Hepatocyte (in vitro differentiated cells): ENCODE results near the gene DCC. TPM values are rescaled to one million over a fixed set of nuclear protein-coding genes. Genes with fewer than 3 reads are reported as not detected.

ENCODE experiments used
- DNase-seq: peaks from one replicate; pipeline ENCODE4 v3.0.0-alpha.2; 2016; ENCODE audit warnings: low spot score
- H2AFZ ChIP-seq: fragments of 200-600 bp; sonication (generic); 2 replicates; pipeline ENCODE4 v1.6.0; 2016; ENCODE audit warnings: antibody characterized with exemption, mild to moderate bottlenecking
- H3K27ac ChIP-seq: fragments of 200-600 bp; sonication (generic); 2 replicates; pipeline ENCODE4 v1.5.1; 2016; ENCODE audit warnings: mild to moderate bottlenecking
- H3K27me3 ChIP-seq: fragments of 200-600 bp; sonication (generic); 2 replicates; pipeline ENCODE4 v1.6.1; 2016
- H3K36me3 ChIP-seq: fragments of 200-600 bp; sonication (generic); replicated peaks from 2 replicates; pipeline ENCODE4 v1.5.1; 2016; ENCODE audit warnings: low read depth; ENCODE audit not compliant: insufficient read depth
- H3K4me1 ChIP-seq: fragments of 200-600 bp; sonication (generic); 2 replicates; pipeline ENCODE4 v1.5.1; 2016; ENCODE audit warnings: mild to moderate bottlenecking, moderate library complexity; ENCODE audit not compliant: insufficient read depth
- H3K4me2 ChIP-seq: fragments of 200-600 bp; sonication (generic); 2 replicates; pipeline ENCODE4 v1.6.0; 2016
- H3K4me3 ChIP-seq: fragments of 200-600 bp; sonication (generic); 2 replicates; pipeline ENCODE4 v1.5.1; 2016; ENCODE audit warnings: mild to moderate bottlenecking
- H3K79me2 ChIP-seq: fragments of 200-600 bp; sonication (generic); 2 replicates; pipeline ENCODE4 v1.6.0; 2017; ENCODE audit warnings: mild to moderate bottlenecking
- H3K9me2 ChIP-seq: fragments of 200-600 bp; sonication (generic); replicated peaks from 2 replicates; pipeline ENCODE4 v1.6.0; 2017; ENCODE audit warnings: mild to moderate bottlenecking; ENCODE audit not compliant: insufficient read depth
- H3K9me3 ChIP-seq: fragments of 200-600 bp; sonication (generic); 2 replicates; pipeline ENCODE4 v1.5.1; 2016; ENCODE audit warnings: low read depth, mild to moderate bottlenecking
- H4K20me1 ChIP-seq: fragments of 200-600 bp; sonication (generic); 2 replicates; pipeline ENCODE4 v1.6.0; 2016; ENCODE audit warnings: mild to moderate bottlenecking; ENCODE audit not compliant: insufficient read depth, poor library complexity, severe bottlenecking
- EZH2 ChIP-seq: fragments of 200-600 bp; sonication (generic); IDR thresholded peaks from 2 replicates; pipeline ENCODE4 v1.6.1; 2016; ENCODE audit warnings: antibody characterized with exemption, mild to moderate bottlenecking, borderline replicate concordance
- EZH2phosphoT487 ChIP-seq: fragments of 200-600 bp; sonication (generic); IDR thresholded peaks from one replicate; pipeline ENCODE4 v1.6.1; 2018; ENCODE audit warnings: antibody characterized with exemption, mild to moderate bottlenecking, low read depth, moderate library complexity; ENCODE audit not compliant: unreplicated experiment, severe bottlenecking
- WGBS: methylation state at CpG from one replicate; pipeline ENCODE4 v1.1.6; 2016; ENCODE audit warnings: low lambda C conversion rate; ENCODE audit errors: missing lambda C conversion rate; 5-methylcytosine and 5-hydroxymethylcytosine counted together
- polyA plus RNA-seq: library from polyadenylated mRNA; unstranded; fragments of >200 nt; fragmentation: Nextera tagmentation; extraction: Ambion mirVana; gene quantifications from 2 replicates; pipeline ENCODE4 v1.2.1, GENCODE V29; 2016
- total RNA-seq: library from RNA; depleted of rRNA; stranded (reverse); fragments of >200 nt; gene quantifications from 2 replicates; pipeline ENCODE4 v1.2.3, GENCODE V29; 2014
- TF ChIP-seq, protein P1 (sequence below): fragments of 200-600 bp; sonication (generic); IDR thresholded peaks from 2 replicates; pipeline ENCODE4 v1.5.1; 2016; ENCODE audit warnings: antibody characterized with exemption, mild to moderate bottlenecking; ENCODE audit not compliant: poor library complexity

Gene DCC
- total and polyA plus RNA-seq, 2 experiments from 2014 or later: 1.0 to 3.5 TPM

DNA sequence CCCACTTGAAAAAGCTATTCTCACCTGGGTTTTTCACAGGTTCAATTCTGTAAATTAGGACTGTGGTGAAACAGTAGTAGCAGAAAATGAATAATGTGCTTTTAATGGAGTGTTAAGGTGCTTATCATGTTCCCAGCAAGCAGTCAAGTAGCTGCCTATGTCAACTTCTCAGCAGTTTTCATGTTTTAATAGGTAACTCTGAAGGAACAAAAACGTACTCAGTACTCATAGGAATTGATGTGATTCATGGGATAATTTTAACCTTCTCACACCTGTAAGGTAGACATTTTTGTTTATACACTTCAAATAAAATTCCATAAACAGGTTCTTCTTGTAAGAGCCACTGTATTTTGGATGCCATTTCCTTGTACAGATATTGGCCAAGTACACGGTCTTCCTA lies 1082.9 kb downstream of the DCC start:
- H3K4me1 ChIP-seq: no peaks in the 10 kb centered on the region
- no peaks in the 10 kb centered on the region for H3K27me3 ChIP-seq
- H3K36me3 ChIP-seq: no peaks in the 10 kb centered on the region
- no peak for DNase-seq
- no peaks in the 10 kb centered on the region for H3K79me2 ChIP-seq
- no peak overlapping the region for H3K27ac ChIP-seq
- no peaks in the 10 kb centered on the region for H3K9me2 ChIP-seq
- no peak overlapping the region for H2AFZ ChIP-seq
- H3K9me3 ChIP-seq: no peaks in the 10 kb centered on the region
- WGBS: 58% methylated on average over 2 of the region's 2 CpGs
- TF ChIP-seq, protein P1, sequence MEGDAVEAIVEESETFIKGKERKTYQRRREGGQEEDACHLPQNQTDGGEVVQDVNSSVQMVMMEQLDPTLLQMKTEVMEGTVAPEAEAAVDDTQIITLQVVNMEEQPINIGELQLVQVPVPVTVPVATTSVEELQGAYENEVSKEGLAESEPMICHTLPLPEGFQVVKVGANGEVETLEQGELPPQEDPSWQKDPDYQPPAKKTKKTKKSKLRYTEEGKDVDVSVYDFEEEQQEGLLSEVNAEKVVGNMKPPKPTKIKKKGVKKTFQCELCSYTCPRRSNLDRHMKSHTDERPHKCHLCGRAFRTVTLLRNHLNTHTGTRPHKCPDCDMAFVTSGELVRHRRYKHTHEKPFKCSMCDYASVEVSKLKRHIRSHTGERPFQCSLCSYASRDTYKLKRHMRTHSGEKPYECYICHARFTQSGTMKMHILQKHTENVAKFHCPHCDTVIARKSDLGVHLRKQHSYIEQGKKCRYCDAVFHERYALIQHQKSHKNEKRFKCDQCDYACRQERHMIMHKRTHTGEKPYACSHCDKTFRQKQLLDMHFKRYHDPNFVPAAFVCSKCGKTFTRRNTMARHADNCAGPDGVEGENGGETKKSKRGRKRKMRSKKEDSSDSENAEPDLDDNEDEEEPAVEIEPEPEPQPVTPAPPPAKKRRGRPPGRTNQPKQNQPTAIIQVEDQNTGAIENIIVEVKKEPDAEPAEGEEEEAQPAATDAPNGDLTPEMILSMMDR: no peak
- no peak for TF ChIP-seq EZH2phosphoT487
- no peak for TF ChIP-seq EZH2
- H3K4me3 ChIP-seq: no peak overlapping the region
- no peaks in the 10 kb centered on the region for H4K20me1 ChIP-seq
- no peak overlapping the region for H3K4me2 ChIP-seq

DNA sequence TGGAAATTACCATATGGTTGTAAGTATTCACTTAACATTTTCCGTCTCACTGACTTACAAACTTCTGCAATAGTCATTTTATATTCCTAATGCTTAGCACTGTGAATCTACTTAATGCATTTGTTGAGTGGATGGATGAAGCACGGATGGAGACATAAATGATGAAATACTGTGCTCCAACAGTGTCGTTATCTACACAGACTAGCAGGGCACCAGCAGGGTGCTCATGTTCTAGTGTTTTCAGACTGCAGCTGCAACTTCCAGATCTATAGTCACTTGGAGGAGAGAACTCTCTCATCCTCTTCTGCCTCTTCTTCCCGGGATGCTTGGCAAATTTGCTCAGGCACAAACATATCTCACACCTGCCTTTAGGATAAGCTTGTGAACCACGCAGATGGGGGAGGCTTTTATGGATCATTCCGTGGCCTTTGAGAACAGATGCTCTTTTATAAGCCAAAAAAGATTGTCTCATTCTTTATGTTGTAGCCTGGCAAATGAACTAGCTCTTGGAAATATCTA lies 1086.7 kb downstream of the DCC start:
- H3K9me3 ChIP-seq: no peaks in the 10 kb centered on the region
- H3K27me3 ChIP-seq: no peaks in the 10 kb centered on the region
- TF ChIP-seq, protein P1: no peak
- no peak for TF ChIP-seq EZH2
- TF ChIP-seq EZH2phosphoT487: no peak
- no peaks in the 10 kb centered on the region for H3K36me3 ChIP-seq
- WGBS: 50% methylated on average over 6 of the region's 6 CpGs
- H3K4me3 ChIP-seq: no peak overlapping the region
- no peak overlapping the region for H3K4me2 ChIP-seq
- H3K9me2 ChIP-seq: no peaks in the 10 kb centered on the region
- H3K4me1 ChIP-seq: no peaks in the 10 kb centered on the region
- no peak overlapping the region for H2AFZ ChIP-seq
- no peaks in the 10 kb centered on the region for H3K79me2 ChIP-seq
- H4K20me1 ChIP-seq: no peaks in the 10 kb centered on the region
- H3K27ac ChIP-seq: no peak overlapping the region
- no peak for DNase-seq

DNA sequence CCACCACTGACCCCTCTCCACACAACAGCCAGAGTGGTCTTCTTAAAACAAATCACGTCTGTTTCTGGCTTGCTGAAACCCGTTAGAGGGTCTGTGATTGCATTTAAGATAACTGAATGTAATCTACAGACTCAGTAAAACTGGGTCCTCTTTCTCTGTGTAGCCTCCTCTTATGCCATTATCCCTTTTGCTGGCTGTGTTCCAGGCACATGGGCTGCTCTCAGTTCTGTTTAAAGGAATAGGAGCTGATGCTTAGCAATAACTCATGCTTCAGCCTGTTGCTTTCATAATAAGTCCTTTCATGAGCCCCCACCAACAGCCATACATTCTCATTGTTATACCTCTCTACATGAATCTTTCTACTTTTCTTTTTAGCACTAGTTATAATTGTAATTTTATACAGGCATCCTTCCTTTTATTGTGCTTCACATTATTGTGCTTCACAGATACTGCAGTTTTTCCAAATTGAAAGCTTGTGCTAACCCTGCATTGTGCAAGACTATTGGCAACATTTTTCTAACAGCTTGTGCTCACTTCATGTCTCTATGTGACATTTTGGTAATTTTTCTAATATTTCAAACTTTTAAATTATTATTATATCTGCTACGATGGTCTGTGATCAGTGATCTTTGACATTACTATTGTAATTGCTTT lies 1101.9 kb downstream of the DCC start:
- Histone ChIP-seq H3K4me3 (no peak overlapping the region), H3K9me2 (no peaks in the 10 kb centered on the region), H3K79me2 (no peaks in the 10 kb centered on the region), H2AFZ (no peak overlapping the region), H3K36me3 (no peaks in the 10 kb centered on the region), H4K20me1 (no peaks in the 10 kb centered on the region), H3K4me2 (no peak overlapping the region), H3K27me3 (no peaks in the 10 kb centered on the region), H3K27ac (no peak overlapping the region), H3K9me3 (no peaks in the 10 kb centered on the region), H3K4me1 (no peaks in the 10 kb centered on the region)
- TF ChIP-seq, protein P1: no peak
- no peak for TF ChIP-seq EZH2phosphoT487
- no peak for TF ChIP-seq EZH2
- WGBS: 60% methylated on average over 3 of the region's 3 CpGs
- no peak for DNase-seq
